ENCODE measurements around the gene ITPR3.

Gene ITPR3

DNA sequence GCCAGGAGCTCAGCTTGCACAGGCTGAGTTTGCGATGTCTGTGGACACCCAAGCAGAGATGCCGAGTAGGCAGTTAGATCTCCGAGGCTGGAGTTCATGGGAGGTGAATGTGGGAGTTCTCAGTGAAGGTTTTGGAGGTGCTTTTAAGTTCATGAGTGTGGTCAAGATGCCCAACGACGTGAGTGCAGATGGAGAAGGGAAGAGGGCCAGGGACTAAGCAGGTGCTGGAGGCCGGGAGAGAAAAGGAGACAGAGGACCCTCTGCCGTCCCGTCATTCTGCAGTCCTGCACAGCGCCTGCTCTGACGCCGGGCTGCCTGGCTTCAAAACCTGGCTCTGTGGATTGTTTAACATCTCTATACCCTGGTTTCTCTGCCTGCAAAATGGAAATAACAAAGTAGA lies 15.5 kb downstream of the ITPR3 start:
- DNase-seq: no peak

DNA sequence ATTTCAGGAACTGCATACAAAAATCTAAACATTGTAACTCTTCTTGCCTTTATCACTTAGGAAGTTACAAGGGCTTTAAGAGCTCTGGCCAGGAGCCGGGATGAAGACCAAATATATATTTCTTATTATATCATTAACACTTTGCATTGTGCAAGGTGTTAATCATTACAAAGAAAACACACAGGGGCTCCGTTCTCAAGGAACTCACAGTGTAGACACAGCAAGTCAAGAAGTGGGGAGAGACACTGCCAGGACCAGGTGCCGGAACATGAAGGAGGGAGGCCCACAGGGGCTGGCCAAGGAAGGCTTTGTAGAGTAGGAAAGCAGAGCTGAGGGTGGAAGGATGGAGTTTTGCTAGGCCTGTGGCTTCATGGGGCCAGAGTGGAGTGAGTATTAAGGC lies 17.4 kb downstream of the ITPR3 start:
- DNase-seq: no peak

DNA sequence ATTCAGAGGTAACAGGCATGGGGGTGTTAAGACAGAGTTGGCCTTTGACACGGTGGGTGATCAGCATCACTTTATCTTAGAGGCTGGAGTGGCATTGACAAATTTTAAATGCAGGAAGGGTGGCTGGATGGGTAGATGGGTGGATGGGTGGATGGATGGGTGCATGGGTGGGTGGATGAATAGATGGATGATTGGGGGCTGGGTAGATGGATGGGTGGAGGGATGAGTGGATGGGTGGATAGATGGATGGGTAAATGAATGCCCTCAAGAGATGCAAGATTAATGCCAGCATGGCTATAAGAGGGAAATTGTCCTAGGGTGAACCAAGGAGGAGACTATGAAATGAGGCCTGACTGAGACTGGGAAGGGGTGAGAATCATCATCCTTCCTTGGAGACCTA lies 18.4 kb downstream of the ITPR3 start:
- no peak for DNase-seq

DNA sequence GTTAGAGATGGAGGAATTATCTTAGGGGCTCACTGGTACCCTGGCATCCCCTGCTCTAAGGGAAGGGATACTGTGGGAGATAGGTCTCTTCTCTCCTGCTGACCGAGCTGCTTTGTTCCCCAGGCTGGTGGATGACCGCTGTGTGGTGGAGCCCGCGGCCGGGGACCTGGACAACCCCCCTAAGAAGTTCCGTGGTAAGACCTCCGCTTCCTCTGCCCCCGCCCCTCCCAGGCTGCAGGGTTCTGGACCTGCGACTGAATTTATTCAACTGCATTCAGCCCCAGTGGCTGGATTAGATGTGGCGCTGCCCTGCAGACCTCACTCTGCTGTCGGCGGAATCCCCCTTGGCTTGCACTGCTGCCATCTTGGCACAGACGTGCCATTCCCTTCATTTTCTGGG lies 19.2 kb downstream of the ITPR3 start:
- DNase-seq: no peak

DNA sequence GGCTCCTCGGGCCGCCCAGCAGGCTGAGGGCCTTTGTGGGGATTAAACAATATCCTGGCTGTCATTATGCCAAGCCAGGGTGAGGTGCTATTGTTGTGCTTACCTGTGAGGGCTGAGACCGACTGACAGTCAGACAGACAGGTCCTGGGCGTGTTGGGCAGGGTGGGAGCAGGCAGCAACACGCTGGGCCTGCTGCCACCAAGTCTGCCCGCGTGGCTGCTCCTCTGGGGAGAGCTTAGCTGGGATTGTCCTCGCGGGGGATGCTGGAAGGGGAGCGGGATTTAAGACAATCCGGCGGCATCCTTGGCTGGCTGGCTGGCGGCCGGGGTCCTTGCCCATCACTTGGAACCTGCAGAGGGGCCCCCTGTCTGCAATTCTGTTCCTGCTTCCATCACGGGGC lies 20.0 kb downstream of the ITPR3 start:
- DNase-seq: no peak

DNA sequence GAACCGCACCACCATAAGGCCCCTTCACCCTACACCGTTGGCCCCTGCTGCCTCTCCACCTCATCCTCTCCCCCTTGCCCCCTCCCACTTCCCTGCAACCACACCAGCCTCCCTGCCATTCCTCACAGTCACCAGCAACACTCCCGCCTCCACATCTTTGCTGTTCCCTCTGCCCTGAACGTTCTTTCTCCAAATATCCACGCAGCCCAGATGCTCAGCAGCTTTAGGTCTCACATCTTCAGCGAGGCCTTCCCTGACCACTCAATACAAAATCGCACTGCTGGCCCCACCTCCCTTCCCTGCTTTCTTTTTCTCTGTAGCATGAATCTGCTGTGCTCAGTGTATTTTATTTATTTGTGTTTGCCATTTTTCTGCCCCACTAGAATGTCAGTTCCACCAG lies 20.5 kb downstream of the ITPR3 start:
- no peak for DNase-seq

DNA sequence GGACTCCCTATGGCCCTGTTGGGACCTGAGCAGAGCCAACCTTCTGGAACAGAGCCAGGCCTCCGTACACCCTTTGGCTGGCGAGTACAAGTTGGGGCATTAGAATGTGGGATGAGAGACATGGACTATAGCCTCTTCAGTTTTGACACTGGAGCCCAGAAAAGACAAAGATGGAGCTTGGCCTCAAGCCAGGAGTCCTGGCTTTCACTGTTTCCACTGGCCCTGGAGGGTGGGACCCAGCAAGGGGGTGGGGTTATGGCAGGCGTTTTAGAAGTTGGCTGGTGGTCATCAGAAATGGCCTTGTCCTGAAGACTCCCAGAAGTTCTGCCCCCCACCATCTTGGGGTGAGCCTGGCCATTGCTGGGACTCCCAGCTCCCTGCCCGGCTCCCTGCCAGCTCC lies 21.8 kb downstream of the ITPR3 start:
- no peak for DNase-seq

DNA sequence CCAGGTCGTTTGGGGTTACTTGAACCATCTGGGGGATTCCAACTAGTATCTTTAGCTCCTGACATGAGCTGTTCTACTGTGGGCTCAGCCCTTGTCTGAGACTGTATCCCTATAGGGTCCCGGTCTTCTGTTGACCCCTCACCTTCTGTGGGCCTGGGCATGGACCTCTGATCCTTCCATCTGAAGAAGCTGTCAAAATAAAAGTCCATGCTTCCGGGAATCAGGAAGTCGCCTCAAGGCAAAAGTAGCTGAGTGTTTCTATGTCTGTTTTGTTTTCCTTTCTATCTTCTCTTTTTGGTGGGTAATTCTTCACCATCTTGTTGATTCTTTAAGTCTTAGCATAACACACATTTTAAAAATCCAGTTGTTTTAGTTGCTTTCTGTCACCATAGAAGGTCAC lies 30.3 kb downstream of the ITPR3 start:
- no peak for DNase-seq

DNA sequence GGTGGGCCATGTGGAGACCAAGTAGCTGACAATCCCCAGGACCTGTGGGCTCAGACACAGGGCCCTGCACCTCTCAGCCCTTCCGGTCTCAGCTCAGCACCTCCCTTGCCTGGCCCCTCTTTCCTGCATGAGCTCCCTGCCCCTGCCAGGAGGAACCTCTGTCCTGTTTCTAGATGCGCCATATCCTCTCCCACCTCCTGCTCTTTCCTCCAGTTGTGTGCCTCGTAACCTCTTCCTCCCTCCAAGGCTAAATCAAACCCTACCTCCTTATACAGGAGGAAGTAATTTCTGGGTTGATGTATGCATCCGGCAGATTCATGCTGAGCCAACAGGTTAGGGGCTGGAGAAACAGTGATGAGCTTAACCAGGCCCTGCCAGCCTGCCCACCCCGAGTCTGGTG lies 30.9 kb downstream of the ITPR3 start:
- DNase-seq: no peak

DNA sequence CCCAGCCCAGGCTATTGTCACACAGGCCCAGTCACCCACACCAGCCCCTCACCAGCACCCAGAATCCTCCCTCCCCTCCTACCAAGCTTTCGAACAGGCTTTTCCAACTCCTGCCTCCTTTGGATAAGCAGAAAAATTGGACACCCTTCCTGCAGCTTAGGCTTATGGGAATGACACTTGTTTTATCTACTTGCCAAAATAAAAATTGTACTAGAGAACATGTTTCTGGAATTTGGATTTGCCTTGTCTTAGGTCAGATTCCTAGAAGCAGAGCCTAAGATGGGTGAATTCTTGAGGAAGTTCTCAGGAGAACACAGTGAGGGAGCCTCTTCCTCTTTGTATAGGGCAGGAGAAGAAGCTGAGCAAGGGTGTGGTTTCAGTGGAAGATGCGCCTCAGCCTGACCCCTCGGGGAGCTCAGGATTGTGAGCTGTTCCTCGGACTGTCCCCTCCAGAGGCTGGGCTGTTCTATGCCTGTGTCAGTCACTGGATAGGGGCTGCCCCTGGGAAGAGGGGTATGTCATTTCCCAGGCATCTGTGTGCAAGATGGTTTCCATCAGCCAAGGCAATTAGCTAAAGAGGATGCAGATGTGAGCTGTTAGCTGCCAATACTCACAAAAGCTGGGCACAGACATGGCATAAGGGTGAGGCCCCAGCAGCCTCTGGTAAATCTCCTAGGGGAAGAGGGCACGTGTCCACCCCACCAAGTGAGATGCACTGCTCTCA lies 33.9 kb downstream of the ITPR3 start:
- no peak for DNase-seq

DNA sequence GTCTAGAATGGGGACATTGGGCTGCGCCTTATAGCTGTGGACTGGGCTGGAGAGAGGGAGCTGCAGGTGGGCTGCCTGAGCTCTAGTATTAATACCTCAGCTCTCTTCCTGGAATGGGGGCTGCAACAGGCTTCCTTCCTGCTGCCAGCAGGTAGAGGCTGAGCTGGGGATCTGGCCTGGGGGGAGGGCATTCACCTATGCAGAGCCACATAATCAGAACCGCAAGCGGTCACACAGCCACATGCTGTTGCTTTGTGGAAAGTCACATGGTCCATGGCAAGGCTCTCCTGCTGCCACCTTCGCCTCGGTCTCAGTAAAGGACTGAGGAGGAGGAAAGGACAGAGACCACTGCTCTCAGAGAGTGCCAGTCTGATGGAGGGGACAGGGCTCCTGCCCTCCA lies 35.7 kb downstream of the ITPR3 start:
- no peak for DNase-seq

DNA sequence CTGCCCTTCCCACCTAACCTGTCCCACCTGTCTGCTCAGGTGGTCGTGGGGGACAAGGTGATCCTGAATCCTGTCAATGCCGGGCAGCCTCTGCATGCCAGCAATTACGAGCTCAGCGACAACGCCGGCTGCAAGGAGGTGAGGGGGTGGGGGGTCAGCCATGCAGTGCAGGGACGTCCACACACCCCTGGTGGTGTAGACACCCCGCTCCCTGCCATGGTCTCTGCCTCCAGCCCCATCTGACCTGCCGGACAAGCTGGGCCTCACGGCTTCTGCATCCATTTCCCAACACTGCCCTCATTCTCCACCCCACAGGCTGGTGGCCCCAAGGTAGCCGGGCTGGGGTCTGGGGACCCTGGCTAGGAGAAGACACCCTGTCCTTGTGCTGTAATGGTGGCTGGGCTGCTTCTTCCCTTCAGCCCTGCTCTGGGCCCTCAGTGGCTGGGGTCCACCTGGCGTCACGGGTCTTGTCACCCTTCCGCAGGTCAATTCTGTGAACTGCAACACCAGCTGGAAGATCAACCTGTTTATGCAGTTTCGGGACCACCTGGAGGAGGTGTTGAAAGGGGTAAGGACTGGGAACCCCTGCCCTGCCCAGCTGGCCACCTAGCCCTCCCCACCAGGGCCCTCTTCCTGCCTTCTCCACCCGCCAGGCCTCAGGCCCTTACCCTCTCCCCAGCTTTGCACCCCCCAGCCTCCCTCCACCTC lies 38.0 kb downstream of the ITPR3 start:
- no peak for DNase-seq

DNA sequence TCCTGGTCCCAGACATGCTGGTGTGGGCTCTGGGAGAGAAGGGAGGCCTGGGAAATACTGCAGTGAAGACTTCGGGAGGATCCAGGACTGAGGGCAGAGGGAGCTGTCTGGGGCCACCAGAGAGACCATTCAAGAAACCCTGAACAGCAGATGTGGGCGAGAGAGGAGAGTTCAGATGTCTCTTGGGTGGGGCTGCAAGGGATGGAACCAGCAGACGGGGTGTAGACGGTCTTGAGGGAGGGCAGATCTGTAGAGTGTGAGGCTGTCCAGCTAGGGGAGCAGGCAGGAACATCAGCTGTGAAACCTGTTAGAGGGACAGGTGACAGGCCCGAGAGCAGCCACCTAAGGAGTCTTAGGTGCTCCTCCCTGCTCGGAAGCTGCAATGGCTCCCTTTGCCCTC lies 38.9 kb downstream of the ITPR3 start:
- DNase-seq: no peak

DNA sequence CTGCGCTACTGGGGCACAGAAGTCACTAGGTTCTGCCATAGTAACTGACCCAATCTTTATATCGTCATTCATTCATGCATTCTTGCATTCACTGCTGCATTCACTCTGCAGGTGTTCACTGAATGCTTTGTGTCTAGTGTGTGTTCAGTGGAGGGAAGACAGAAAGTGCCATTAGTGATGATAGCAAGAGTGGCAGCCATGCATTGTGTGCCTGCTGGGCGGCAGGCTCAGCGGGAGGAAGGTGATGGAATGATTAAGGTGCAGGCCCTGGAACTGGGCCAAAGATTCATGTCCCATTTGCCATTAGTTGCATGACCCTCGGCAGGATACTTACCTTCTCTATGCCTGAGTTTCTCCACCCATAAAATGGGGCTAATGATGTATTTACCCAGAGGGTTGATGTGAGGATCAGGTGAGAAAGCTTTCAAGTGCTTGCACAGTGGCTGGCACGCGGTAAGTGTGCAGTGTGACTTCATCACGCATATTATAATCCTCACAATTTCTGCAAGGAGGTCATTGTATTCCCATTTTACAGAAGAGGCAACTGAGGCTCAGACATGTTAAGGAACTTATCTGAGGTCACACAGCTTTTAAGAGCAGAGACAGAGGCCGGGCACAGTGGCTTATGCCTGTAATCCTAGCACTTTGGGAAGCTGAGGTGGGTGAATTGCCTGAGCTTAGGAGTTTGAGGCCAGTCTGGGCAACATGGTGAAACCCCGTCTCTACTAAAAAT lies 40.1 kb downstream of the ITPR3 start:
- DNase-seq: no peak

DNA sequence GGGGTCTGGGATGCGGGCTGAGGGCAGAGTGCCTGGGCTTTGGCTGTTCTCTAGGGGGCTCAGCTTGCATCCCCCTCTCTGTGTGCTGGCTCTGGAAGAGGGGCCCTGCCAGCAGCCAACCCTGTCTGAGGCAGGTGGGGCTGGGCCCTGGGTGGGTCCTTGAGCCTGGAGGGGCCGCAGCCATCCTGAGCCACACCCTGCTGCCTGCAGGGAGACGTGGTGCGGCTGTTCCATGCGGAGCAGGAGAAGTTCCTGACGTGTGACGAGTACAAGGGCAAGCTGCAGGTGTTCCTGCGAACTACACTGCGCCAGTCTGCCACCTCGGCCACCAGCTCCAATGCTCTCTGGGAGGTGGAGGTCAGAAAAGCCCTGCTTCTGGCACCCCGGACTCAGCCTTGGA lies 41.2 kb downstream of the ITPR3 start:
- DNase-seq: no peak

DNA sequence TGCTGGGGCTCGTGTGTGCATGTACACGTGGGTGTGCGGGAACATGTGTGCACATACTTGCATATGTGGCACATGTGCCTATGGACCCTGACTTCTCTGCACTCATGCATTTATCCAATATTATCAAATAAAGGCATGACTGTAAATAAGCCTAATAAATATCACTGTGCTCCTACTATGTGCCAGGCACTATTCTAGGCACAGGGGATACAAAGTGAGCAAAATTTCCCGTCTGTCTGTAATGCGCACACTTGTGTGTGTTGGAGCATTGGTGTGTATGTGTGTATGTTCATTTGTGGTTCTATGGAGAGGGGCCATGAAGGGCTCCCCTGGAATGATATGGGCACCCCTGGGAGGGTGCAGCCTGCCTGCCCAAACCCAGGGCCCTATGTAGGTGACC lies 41.9 kb downstream of the ITPR3 start:
- no peak for DNase-seq

DNA sequence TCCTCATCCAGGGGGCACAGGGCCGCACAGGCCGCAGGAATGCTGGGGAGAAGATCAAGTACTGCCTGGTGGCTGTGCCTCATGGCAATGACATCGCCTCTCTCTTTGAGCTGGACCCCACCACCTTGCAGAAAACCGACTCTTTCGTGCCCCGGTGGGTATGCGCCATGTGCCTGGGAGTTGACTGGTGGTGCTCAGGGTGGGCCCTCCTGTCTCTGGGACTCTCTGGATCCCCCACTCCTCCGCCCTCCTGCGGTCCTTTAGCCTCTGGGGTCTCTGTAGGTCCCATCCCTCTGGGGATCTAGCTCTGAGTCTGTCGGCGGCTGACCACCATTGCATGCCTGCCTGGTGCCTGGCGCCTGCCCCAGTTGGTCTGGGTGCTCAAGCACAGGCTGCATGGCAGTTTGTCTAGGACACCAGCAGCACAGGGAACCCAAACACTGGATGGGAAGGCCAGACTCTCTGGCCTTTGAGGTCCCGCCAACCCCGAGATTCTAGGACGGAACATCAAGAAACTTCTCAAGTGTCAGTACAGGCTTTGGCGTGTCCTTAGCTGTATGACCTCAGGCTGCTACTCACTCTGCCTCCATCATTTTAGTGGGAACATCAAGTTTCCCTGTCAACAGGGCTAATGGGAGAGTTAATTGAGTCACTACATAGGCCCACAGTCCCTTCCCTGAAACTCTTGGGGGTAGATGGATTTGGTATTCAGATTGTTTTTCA lies 42.8 kb downstream of the ITPR3 start:
- DNase-seq: no peak

DNA sequence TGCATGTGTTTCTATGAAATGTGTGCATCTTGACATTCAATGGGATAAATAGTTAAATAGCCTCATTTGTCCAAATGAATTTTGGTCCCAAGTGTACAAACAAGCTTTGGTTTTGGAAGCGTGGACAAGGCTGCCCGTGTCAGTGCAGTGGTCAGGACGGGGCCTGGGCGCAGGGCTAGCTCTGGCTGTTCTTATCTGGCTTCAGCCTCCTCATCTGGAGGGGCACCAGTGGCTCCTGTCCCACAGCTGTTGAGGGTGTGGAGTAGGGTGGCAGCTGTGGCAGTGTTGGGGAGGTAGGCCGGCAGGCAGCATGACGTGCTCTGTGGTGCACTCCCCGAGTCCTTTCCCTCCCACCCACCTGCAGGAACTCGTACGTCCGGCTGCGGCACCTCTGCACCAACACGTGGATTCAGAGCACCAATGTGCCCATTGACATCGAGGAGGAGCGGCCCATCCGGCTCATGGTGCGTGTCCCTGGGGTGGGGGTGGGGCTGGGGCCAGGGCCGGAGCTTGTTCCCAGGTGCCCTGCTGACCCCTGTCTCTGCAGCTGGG lies 43.5 kb downstream of the ITPR3 start:
- no peak for DNase-seq

DNA sequence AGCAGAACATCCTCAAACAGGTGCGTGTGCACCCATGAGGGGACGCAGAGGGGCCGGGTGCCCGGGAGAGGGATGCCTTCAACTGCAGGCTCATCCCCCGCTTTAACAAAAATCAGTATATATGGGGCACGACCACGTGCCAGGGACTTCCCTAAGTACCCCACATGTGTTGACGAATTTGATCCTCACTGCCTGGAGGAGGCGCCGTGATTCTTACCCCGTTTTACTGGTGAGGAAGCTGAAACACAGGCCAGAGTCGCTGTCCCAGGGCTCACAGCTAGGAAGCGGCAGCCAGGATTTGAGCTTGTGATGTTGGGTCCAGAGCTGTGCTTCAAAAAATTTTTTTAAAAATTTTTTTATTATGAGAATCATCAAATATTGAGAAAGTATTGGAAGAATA lies 44.8 kb downstream of the ITPR3 start:
- no peak for DNase-seq

DNA sequence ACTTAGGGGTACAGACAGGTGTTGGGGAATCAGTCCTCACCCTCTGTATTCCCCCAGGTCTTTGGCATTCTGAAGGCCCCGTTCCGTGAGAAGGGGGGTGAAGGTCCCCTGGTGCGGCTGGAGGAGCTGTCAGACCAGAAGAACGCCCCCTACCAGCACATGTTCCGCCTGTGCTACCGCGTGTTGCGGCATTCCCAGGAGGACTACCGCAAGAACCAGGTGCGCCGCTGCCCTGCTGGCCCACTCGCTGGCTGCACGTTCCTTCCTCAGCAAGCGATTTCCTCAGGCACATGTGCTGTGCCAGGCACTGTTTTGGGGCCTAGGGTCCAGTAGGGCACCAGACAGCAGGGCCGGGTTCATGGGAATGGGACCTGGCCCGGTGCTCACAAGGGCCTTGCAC lies 46.0 kb downstream of the ITPR3 start:
- DNase-seq: no peak

DNA sequence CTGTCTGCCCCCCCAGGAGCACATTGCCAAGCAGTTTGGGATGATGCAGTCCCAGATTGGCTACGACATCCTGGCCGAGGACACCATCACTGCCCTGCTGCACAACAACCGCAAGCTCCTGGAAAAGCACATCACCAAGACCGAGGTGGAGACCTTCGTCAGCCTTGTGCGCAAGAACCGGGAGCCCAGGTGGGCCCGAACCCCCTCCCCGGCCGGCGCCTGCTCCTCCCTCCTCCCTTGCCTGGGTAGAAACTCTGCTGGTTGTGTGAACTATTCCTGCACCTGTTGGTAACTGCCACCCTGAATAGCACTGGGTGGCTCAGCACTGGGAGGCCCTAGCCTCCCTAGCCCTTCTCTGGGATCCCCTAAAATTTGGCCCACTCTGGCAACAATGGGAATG lies 46.7 kb downstream of the ITPR3 start:
- no peak for DNase-seq

DNA sequence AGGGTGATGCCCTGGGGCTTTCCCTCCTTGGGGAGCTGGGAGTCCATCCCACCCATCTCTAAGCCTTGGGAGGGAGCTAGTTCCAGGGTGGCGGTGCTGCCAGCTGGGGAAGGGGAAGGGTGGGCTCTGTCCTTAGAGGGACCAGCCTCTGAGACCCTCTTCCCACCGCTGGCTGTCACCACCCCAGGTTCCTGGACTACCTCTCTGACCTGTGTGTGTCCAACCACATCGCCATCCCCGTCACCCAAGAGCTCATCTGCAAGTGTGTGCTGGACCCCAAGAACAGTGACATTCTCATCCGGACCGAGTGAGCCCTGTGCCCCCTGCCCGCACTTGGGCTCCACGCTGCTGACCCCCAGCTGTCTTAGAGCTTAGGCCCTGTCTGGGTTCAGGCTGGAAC lies 47.2 kb downstream of the ITPR3 start:
- no peak for DNase-seq

DNA sequence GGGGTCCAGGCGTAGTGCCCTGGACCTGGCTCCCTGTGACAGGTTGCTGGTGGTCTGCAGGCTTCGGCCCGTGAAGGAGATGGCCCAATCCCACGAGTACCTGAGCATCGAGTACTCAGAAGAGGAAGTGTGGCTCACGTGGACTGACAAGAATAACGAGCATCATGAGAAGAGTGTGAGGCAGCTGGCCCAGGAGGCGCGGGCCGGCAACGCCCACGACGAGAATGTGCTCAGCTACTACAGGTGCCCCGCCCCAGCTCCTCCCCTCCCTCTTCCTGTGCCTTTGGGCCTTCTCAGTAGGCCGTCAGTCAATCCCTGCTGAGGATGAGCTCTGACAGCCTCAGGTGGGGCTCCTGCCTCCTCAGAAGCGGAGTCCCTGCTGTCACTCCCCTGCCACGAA lies 47.8 kb downstream of the ITPR3 start:
- DNase-seq: no peak
